OCI-M2 (cell line): ENCODE measurements around the gene ARMC12.
"Not testable (repeated sequence)": the region's sequence is repeated elsewhere in the genome, so short reads cannot be mapped to it uniquely, and the experiment has no call there.

Source experiments
- DNase-seq: peaks from one replicate; lab custom pipeline; 2025; ENCODE audit not compliant: unreplicated experiment; lab: John Stamatoyannopoulos, UW

Gene ARMC12, protein sequence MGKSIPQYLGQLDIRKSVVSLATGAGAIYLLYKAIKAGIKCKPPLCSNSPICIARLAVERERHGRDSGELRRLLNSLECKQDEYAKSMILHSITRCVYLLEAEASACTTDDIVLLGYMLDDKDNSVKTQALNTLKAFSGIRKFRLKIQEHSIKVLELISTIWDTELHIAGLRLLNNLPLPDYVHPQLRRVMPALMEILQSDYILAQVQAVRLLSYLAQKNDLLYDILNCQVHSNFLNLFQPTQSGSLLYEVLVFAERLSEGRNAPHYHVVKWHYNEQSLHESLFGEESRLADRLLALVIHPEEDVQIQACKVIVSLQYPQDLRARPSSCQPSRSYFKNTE

DNA sequence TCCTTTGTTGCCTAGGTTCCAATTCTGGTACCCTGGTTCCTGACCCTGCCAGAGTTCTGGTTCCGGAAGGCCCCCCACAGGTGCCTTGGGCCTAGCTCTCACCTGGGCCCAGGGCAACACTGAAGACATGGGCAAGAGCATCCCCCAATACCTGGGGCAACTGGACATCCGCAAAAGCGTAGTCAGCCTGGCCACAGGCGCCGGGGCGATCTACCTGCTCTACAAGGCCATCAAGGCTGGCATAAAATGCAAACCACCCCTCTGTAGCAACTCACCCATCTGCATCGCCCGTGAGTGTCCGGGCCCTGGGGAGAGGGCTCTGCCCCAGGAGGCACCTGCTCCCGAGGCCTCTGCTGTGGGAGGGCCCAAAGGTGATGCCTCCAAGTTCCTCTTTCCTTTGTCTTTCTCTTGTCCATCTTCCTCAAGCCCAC lies at the start of gene ARMC12:
Gene ARMC12, plus strand, starts transcription at position 51 of the 431 bp plus-strand sequence. Its CDS starts 77 bp downstream, at position 128.
- no peak for DNase-seq

DNA sequence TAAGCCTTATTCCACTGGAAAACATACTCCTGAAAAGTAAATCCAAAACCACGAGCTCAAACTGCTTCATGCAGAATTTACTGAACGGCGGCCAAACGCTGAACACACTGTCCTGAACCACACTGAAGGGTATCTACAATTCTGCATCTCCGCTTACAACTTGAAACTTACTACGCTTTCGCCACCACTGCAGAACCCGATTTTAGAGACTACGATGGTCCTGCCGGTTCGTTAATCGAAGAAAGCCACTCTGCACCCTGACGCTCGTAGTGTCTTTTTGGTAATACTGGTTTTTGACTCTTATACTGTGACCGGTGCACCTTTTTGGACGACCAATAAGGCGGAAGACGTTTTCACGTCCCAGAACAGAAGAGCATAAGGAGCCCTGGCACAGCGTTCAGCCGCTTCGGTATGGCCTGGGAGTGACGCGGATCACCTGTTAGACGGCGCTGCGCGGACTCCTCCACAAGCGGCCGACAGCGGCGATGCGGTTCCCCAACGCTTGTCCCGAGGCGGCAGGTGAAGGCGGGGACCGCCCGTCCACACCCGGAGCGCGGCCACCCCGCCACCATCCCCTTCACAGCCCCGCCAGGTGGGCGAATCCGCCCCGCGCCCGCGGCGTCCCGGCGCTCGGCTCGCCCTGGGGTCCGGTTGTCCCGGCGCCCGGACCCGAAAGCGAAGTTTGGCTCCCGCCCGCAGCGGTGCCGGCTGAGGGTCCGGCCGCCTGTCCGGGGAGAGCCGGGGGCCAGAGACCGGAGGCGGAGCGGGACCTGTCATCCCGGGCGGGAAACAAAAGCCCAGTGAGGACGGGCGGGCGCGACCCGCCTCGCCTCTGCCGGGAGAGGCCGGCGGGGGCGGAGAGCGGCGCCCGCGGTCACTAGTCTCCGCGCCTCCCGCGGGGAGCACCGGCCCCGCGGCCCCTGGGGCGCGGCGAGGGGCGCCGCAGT lies 48.9 kb upstream of the ARMC12 start:
- no peak for DNase-seq

DNA sequence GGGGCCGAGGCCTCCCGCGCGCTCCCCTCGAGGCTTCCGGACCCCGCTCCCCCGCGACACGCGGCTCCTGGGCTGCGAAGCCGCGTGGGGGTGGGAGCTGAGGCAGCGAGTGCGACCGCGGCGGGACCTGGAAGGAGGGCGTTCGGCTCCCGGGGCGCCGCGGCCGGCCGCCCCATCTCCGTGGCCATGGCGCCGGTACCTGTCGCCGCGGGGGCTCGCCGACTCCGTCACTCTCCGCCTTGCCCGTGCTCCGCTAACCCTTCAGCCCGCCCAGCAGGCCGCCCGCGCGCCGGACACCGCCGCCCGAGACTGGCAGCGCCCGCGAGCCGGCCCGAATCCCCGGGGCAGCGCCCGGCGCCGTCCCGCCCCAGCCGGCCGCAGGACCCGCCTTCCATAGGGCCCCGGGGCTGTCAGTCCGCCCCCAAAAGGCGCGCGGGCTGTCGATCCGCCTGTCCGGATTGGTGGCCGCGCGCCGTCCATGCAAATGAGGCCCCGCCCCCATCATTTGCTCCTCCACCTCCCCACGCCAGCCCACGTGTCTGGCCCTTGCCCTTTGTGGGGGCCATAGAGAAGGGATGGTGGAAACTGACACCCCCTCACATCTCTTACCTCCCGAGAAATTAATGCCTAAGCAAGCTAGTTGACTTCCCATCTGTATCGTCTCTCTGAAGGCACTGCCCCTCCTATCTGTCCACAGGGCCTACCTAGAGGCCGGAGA lies 48.1 kb upstream of the ARMC12 start, which contains the start of gene FKBP5:
Gene FKBP5, minus strand, starts transcription at position 311 of the 718 bp plus-strand sequence. CDS start 46,091 bp downstream, outside the sequence.
- DNase-seq, result peak; percentile 81

DNA sequence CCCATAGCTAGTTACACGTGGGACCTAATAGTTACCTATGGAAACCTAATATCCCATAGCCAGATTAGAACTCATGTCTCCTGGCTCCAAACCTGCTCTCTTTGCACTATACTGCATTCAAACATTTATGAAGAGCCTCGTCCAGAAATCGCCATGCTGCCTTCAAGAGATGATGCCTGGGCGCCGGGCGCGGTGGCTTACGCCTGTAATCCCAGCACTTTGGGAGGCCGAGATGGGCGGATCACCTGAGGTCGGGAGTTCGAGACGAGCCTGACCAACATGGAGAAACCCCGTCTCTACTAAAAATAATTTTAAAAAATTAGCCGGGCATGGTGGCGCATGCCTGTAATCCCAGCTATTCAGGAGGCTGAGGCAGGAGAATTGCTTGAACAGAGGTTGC lies 46.8 kb upstream of the ARMC12 start:
- not testable (repeated sequence) for DNase-seq

DNA sequence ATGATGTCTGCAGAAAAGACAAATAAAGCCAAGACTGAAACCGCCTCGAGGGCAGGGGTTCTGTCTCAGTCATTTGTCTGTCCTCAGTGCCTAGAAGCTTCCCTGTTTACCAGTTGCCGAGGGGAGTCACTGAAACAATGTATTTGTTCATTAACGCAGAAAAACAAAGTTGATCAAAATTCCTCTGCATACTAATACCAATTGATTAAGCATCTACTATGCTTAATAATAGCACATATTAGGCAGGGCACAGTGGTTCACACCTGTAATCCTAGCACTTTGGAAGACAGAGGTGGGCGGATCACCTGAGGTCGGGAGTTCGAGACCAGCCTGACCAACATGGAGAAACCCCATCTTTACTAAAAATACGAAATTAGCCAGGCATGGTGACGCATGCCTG lies 46.3 kb upstream of the ARMC12 start:
- DNase-seq, result no peak

DNA sequence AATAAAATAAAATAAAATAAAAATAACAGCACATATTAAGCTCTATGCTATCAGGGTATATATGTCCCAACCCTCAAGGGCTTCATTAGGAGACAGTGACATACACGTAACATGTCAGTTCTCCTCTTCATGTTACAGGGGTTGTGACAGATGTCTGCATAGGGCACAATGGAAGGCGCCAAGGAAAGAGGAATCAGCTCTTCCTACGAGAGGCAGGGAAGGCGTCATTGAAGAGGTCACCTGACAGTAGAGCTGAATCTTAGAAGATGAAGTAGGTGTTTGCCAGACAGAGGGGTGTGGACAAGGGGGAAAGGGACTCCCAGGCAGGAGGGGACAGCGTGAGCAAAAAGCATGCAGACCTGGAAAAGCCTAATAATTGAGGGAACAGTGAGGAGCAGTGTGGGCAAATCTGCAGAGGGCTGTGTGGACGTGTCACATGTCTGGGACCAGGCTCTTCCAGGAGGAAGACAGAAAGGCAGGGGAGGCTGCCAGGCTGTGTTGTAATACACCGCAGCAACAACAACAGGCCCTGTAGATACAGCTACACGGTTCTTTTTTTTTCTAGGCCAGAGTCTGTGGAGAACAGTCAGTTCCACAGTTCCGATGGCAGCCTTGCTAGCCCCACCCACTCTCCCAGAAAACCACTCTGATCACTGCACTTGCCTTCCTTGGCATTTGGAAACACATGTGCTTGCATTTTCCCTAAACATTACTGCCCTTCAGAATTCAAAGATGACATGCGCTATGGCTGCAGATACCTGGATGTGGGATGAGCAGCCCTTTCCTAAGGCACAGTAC lies 45.6 kb upstream of the ARMC12 start:
- DNase-seq, result no peak

DNA sequence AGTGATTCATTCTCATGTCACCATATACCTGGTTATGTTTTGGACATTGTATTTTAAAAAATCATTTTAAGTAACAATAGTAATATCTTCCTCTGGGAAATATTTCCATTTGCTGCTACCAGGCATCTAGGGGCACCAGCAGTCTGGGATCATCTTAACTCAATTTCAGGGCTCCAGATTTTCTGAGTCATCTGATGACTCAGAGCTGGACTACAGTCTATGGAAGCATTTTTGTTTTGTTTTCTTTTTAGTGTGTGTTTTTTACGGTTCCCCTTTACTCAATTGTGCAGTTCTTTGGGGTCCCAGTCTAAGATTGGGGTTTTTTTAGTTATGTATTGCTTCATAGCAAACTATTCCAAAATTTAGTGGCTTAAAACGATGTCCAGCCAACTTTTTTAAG lies 42.4 kb upstream of the ARMC12 start:
- no peak for DNase-seq

DNA sequence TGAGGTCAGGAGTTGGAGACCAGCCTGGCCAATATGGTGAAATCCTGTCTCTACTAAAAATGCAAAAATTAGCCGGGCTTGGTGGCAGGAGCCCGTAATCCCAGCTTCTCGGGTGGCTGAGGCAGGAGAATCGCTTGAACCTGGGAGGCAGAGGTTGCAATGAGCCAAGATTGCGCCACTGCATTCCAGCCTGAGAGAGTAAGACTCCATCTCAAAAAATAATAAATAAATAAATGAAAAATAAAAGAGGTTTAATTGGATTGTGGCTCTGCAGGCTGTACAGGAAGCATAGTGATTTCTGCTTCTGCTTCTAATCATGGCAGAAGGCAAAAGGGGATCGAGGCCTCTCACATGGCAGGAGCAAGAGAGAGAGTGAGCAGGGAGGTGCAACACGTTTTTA lies 38.4 kb upstream of the ARMC12 start:
- not testable (repeated sequence) for DNase-seq

DNA sequence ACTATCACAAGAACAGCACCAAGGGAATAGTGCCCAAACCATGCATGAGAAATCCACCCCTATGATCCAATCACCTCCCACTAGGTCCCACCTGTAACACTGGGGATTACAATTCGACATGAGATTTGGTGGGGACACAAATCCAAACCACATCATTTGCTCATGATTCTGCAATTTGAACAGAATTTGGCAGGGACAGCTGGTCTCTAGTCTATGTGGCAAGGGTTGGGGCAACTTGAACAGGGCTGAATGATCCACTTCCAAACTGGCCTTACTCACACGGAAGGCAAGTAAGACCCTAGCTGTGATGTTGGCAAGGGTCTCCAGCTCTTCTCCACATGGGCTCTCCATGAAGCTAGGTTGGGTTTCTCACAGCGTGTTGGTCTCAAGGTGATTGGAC lies 38.0 kb upstream of the ARMC12 start:
- no peak for DNase-seq

DNA sequence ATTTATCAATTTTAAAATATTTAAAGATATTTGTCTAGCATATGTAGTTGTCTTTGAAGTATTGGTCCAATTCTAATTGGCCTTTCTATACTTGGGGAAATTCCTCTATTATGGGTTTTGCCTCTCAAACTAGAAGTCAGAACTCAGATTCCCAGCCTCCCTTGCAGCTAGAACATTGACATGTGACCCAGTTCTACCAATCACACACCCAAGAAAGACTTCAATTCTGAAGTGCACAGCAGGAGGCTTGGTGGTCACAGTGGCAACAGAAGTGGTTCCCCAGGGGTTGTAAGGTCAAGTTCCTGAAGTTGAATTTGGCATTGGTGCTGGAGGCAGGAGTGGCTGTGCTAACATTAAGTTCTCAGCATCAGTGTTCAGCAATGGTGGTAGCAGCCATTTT lies 33.3 kb upstream of the ARMC12 start:
- DNase-seq, result no peak

DNA sequence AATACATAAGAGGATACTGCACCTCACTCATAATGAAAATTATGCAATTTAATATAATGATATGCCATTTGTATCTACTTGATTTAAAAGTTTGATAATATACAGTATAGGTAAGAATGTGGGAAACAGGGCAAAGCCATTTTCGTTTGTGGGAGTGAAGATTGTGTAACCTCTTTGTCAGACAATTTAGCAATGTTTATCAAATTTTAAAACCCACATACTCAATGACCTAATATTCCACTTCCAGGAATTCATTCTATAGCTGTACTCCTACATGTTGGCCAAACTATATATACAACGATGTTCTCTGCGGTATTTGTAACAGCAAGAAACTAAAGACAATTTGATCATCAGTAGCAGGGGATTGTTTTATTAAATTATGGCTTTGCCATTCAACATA lies 30.4 kb upstream of the ARMC12 start:
- no peak for DNase-seq

DNA sequence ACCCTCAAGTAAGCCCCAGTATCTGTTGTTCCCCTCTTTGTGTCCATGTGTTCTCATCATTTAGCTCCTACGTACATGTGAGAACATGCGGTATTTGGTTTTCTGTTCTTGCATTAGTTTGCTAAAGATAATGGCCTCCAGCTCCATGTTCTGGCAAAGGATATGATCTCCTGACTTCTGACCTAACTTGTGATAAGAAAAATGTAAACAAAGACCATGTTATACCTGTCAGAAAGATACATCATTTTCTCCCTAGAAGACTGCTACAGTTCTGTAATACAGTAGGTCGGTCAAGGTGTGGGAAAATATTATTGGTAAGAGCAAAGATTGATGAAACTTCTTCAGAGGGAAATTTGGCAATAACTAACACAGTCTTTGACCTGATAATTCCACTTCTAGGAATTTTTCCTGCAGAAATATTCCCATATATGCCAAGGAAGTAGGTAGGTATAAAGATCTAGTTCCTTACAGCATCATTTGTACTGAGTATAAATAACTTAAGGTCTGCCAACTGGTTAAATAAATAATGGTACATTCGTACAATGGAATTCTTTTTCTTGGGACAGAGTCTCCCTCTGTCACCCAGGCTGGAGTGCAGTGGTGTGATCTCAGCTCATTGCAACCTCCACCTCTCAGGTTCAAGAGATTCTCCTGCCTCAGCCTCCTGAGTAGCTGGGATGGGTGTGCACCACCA lies 29.0 kb upstream of the ARMC12 start:
- no peak for DNase-seq

DNA sequence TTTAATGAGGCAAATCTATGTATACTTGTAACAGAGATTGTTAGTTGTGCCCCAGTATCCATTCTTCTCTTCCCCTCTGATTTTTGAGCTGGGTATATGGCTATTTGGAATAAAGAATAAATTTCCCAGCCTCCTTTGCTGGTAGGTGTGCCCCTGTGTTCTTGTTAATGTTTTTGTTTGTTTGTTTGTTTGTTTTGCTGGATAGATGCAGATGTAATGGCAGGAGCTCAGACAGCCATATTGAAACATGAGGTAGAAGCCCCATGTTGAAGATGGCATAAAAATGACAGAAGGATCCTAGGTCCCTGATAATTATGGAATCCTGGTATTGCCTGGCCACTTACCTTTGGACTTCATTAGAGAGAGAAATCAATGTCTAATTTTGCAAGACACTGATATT lies 28.2 kb upstream of the ARMC12 start:
- no peak for DNase-seq

DNA sequence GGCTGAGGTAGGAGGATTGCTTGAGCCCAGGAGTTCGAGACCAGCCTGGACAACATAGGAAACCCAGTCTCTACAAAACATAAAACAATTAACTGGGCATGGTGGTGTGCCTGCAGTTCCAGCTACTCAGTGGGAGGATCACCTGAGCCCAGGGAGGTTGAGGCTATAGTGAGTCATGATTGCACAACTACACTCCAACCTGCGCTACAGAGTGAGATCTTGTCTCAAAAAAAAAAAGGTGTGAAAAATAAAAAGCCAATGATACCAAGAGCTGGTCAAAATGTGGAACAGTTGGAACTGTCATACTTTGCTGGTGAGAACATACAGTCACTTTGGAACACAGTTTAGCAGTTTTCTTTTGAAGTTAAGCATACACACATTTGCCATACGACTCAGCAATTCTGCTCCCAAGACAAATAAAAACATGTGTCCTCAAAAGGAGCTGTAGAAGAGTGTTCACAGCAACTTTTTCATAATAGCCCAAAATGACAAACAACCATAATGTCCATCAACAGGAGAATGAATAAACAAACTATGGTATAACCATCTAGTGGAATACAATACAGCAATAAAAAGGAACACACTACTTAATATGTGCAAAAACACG lies 26.5 kb upstream of the ARMC12 start:
- no peak for DNase-seq

DNA sequence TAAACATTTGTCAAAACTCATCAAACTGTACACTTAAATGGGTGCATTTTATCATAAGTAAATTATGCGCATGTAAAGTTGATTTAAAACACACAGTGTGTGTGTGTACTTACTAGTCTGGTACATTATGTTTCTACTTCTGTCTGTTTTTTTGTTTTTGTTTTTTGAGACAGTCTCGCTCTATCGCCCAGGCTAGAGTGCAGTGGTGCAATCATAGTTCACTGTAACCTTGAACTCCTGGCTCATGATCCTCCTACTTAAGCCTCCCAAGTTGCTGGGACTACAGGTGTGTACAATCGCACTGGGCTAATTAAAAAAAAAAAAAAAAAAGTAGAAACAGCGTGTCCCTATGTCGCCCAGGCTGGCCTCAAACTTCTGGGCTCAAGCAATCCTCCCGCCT lies 25.1 kb upstream of the ARMC12 start:
- no peak for DNase-seq

DNA sequence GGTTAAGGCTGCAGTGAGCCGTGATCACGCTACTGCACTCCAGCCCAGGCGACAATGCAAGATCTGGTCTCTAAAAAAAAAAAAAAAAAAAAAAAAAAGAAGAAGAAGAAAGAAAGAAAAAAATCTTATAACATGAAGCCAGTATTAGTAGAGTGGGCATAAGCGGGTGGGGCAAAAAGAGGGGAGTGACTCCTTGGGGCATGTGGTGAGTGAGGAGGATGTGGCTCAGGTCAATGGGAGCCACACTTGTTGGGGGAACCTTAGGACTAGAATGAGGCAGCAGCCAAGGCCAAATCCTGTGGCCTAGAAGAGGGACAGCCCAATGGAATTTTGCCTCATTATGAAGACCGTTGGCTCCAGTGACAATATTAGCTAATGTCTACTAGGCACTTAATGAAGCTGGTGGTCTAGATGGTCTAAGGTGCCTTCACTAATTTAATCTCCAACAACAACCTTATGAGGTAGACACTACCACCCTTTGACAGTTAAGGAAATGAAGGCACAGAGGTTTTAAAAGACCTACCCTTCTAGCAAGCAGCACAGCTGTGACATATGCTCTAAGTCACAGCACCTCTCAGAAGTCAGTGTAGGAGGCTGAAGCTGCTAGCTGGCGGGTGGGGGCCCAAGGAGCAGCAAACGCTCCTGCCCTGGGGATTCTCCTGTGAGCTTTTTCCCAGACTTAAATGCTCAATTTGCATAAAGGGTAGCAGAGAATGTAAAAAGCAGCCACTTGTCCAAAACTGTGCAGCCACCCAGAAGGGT lies 23.6 kb upstream of the ARMC12 start:
- DNase-seq, result no peak

DNA sequence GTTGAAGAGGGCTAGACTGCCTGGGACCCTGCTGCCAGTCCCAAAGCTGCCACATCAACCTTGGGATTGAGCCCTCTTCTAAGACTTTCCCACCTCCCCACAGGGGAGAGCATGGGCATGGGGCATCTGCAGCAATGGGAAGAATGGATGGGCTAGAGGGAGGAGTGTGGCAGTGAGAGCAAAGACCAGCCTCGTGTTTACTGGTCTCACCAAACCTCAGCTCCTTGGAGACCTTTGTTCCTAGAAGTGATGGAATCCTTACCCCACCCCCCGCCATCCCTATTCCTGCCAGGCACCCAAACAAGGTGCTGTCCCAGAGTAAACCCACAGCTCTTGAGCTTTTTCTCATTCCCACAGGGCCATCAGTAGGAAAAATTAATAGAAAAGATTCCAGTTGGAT lies 20.0 kb upstream of the ARMC12 start:
- no peak for DNase-seq

DNA sequence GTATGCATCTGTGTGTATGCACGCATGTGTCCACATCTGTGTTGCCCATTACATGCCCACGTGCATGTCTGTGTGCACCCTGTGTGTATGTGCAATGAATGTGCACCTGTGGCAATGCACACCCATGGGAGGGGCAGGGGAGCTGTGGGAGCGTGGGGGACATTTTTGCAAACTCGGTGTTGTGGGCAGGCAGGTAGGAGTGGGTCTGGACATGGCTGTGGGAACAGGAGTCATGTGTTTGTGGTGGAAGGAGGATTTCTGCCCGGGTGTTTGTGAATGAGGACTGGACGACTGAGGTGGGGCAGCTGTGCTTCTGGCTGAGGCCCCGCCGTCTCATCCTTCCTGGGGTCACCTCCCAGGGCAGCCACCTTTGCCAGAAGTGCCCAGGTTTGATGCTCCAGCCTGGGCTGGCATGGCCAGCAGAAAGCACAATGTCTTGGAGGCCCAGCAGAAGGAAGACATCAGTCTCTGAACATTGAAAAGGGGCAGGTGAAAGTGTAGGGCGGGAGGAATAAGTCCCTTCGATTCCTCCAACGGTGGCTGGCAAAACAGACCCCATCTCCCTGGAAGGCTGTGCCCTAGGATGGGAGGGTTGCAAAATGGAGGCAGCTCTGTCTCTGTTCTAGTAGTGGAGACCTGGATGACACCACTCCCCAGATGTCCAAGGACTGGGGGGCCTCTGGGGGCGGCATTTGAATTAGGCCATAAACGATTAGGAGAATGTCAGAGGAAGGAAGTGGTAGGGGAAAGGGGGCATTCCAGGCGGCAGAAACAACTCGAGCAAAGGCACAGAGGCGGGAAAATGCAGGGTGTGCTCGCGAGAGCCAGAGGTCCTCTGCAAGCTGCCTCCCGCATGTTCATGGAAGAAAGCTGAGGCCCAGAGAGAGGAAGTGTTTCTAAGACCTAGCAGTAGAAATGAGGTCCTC lies 19.1 kb upstream of the ARMC12 start:
- DNase-seq, result no peak
